ENCODE results near the gene KRTAP10-5. TPM values are rescaled to one million over a fixed set of nuclear protein-coding genes. Genes with fewer than 3 reads are reported as not detected.

KRTAP10-5 gene
- total RNA-seq, 1 donor from 2014 or later, result not detected

- H3K4me1 Mint-ChIP-seq (ENCODE audit: low read depth, unreplicated experiment), result no peaks in the 10 kb centered on the region
- DNase-seq, result no peak
- H3K9me3 Mint-ChIP-seq (ENCODE audit: unreplicated experiment), result peaks cover 17% of the 10 kb centered on the region
- no peak for TF ChIP-seq CTCF (IDR thresholded peaks at IDR 0.05; ENCODE audit: partially characterized antibody, unreplicated experiment)
- H3K27me3 Mint-ChIP-seq (ENCODE audit: unreplicated experiment), result peaks cover 7% of the 10 kb centered on the region
- H3K4me3 Mint-ChIP-seq (ENCODE audit: unreplicated experiment), result no peak overlapping the region
- no peak overlapping the region for H3K27ac Mint-ChIP-seq (ENCODE audit: unreplicated experiment)
- H3K36me3 Mint-ChIP-seq (ENCODE audit: unreplicated experiment), result peaks cover 17% of the 10 kb centered on the region
These were observed 12.1 kb downstream of the KRTAP10-5 start for GRCh38 chr21:44568261-44568660.

DNA sequence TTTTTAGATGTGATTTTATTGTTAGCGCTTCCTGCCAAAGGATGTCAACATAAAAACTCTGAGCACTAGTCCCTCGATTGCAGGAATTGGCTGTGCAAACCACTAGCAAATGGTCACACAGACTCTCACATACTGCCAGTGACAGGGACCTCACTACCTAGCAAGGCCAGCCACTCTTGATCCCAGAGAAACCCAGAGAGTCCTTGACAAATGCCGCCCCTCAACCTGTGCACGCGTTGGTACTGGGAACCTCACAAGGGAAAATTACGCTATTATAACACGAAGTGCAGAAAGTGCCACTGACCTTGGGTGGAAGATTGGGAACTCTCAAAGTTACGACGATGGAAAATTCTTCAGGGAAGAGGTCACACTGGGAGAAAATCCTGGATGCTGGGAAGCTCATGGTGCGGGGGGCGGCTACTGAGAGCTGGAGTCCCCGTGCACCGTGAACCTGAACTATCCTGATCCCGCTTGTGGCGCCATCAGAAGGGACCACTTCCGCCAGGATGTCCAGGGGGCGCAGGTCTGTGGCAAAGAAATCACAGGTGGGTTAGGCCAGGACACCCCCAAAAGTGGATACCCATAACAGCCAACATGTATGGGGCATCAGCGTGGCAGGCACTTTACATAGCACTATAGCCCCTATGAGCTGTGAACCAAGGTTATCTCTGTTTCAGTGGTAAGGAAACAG is 12.8 kb downstream of the KRTAP10-5 start:
- peaks cover 12% of the 10 kb centered on the region for H3K9me3 Mint-ChIP-seq (ENCODE audit: unreplicated experiment)
- peaks cover 12% of the 10 kb centered on the region for H3K36me3 Mint-ChIP-seq (ENCODE audit: unreplicated experiment)
- H3K27ac Mint-ChIP-seq (ENCODE audit: unreplicated experiment), result no peak overlapping the region
- peaks cover 7% of the 10 kb centered on the region for H3K27me3 Mint-ChIP-seq (ENCODE audit: unreplicated experiment)
- no peaks in the 10 kb centered on the region for H3K4me1 Mint-ChIP-seq (ENCODE audit: low read depth, unreplicated experiment)
- no peak for DNase-seq
- TF ChIP-seq CTCF (IDR thresholded peaks at IDR 0.05; ENCODE audit: partially characterized antibody, unreplicated experiment), result no peak
- H3K4me3 Mint-ChIP-seq (ENCODE audit: unreplicated experiment), result no peak overlapping the region

DNA sequence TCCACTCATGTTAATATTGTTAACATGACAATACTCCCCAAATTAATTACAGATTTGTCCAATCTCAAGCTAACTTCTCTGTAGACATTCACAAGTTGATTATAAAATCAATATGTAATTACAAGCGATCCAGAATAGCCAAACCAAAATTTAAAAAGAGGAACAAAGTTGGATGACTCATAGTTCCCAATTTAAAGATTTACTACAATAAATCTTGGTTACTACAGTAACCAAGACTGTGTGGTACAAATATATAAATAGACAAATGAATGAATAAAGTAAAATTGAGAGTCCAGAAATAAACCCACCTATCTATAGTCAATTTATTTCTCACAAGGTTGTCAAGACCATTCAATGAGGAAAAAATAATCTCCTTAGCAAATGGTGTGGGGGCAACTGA is 14.0 kb downstream of the KRTAP10-5 start:
- Mint-ChIP-seq H3K27ac (ENCODE audit: unreplicated experiment) (no peak overlapping the region), H3K4me3 (ENCODE audit: unreplicated experiment) (no peak overlapping the region), H3K9me3 (ENCODE audit: unreplicated experiment) (peaks cover 6% of the 10 kb centered on the region), H3K4me1 (ENCODE audit: low read depth, unreplicated experiment) (no peaks in the 10 kb centered on the region), H3K36me3 (ENCODE audit: unreplicated experiment) (peaks cover 2% of the 10 kb centered on the region), H3K27me3 (ENCODE audit: unreplicated experiment) (peaks cover 3% of the 10 kb centered on the region)
- DNase-seq, result no peak
- no peak for TF ChIP-seq CTCF (IDR thresholded peaks at IDR 0.05; ENCODE audit: partially characterized antibody, unreplicated experiment)

DNA sequence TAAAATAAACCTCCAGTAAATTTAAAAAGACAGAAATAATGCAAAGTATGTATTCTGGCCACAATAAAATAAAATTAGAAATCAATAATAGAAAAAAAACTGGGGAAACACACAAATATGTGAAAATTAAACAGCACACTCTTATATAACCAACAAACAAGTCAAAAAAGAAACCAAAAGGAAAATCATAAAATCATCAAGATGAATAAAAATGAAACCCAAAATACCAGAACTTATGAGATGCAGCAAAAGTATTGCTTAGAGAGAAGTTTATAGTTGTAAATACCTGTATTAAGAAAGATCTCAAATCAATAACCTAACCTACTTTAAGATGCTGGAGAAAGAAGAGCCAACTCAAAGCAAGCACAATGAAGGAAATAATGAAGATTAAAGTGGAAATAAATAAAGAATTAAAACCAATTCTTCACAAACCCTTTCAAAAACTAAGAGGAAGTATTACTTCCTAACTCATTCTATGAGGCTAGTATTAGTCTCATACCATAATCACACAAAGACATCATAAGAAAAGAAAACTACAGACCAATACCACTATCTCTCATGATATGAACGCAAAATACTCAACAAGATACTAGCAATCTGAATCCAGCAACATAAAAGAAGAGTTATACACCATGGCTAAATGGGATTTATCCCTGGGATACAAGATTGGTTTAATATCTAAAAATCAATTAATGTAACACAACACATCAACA is 15.4 kb downstream of the KRTAP10-5 start:
- DNase-seq, result no peak
- Mint-ChIP-seq H3K27ac (ENCODE audit: unreplicated experiment) (no peak overlapping the region), H3K4me3 (ENCODE audit: unreplicated experiment) (no peak overlapping the region), H3K36me3 (ENCODE audit: unreplicated experiment) (peaks cover under 1% of the 10 kb centered on the region), H3K4me1 (ENCODE audit: low read depth, unreplicated experiment) (no peaks in the 10 kb centered on the region), H3K9me3 (ENCODE audit: unreplicated experiment) (peaks cover under 1% of the 10 kb centered on the region), H3K27me3 (ENCODE audit: unreplicated experiment) (peaks cover 3% of the 10 kb centered on the region)
- no peak for TF ChIP-seq CTCF (IDR thresholded peaks at IDR 0.05; ENCODE audit: partially characterized antibody, unreplicated experiment)

- Mint-ChIP-seq H3K36me3 (ENCODE audit: unreplicated experiment) (peaks cover 5% of the 10 kb centered on the region), H3K27ac (ENCODE audit: unreplicated experiment) (no peak overlapping the region), H3K4me1 (ENCODE audit: low read depth, unreplicated experiment) (no peaks in the 10 kb centered on the region), H3K4me3 (ENCODE audit: unreplicated experiment) (no peak overlapping the region), H3K27me3 (ENCODE audit: unreplicated experiment) (peaks cover 4% of the 10 kb centered on the region), H3K9me3 (ENCODE audit: unreplicated experiment) (peaks cover 2% of the 10 kb centered on the region)
- TF ChIP-seq CTCF (IDR thresholded peaks at IDR 0.05; ENCODE audit: partially characterized antibody, unreplicated experiment), result no peak
- DNase-seq, result no peak
These were observed 16.3 kb downstream of the KRTAP10-5 start for GRCh38 chr21:44564099-44564498.

Measured in glutamatergic neuron (in vitro differentiated cells).